Left renal cortex interstitium (tissue), 4 donors: ENCODE measurements around the gene BOLL. TPM values are rescaled to one million over a fixed set of nuclear protein-coding genes. Genes with fewer than 3 reads are reported as not detected.
"Not testable (repeated sequence)": the region's sequence is repeated elsewhere in the genome, so short reads cannot be mapped to it uniquely, and the experiment has no call there.

Experiments used
- DNase-seq, 4 donors: peaks; one replicate each; pipeline ENCODE4 v3.0.0-alpha.2; 2013; ENCODE audit warnings: low read depth in 4 of 4, low spot score in 2 of 4, missing footprints in 1 of 4
- polyA plus RNA-seq, 4 donors: library from polyadenylated mRNA; unstranded; fragments of 120-200 nt; gene quantifications; one replicate each; pipeline ENCODE4 v1.2.1, GENCODE V29; 2013; ENCODE audit not compliant: insufficient read length in 4 of 4

The BOLL gene
- polyA plus RNA-seq = under 1 TPM in 2 of 4 donors, not detected in 2; 0.05 to 0.18 TPM

- DNase-seq = no peak
These were observed at the start of gene BOLL for GRCh38 chr2:197784956-197785941. Gene BOLL (minus strand): TSS chr2:197785319. CDS start chr2:197781850, 3,469 bp downstream.

DNA sequence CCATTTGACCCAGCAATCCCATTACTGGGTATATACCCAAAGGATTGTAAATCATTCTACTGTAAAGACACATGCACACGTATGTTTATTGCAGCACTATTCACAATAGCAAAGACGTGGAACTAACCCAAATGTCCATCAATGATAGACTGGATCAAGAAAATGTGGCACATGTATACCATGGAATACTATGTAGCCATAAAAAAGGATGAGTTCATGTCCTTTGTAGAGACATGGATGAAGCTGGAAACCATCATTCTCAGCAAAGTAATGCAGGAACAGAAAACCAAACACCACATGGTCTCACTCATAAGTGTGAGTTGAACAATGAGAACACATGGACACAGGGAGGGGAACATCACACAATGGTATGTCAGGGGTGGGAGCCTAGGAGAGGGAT, 49.7 kb upstream of the BOLL start:
- not testable (repeated sequence) for DNase-seq

DNA sequence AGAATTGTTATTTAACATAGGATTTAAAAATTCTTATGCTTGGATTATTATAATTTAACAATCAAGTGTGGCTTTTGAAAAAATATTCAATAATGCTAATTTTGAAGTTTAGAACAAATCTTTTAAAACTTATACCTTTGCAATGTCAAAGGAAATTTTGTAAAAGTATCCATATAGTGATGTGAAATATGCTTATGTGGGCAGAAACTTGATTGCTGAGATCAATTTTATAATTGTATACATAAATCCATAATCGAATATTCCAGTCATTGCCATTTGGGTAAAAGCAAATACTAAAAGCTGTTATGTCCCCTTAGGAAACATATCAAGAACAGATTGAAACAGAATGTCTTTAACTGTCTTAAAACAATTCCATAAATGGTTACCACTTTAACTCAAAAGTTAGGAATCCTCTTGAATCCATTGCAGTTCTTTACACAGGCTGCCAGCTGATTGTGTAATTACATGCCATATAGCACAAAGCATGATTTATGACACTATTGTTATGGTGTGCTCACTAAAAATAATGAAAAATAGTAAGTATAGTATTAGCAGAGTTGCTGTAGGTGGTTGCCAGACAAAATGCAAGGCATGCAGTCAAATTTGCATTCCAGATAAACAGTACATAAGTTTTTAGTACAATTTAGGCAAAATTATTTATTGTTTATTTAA, 43.5 kb upstream of the BOLL start:
- DNase-seq = no peak

DNA sequence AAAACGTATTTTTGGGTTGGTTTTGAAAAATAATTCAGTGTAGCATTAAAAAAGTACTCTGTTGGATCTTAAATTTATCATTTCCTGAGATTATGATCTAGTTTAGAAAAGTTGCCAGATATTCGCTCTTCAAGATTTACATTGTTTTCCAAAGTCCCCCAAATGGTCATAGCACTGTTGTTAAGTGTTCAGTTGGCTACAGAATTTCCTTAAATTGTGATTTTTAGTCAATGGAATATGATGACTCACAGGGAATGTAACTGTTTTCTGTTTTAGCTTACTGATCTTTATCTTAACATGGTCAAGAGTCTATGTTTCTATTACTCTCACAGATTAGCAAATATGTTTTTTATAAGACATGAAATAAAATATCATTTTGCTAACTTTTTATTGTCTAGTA, 42.5 kb upstream of the BOLL start:
- no peak for DNase-seq

DNA sequence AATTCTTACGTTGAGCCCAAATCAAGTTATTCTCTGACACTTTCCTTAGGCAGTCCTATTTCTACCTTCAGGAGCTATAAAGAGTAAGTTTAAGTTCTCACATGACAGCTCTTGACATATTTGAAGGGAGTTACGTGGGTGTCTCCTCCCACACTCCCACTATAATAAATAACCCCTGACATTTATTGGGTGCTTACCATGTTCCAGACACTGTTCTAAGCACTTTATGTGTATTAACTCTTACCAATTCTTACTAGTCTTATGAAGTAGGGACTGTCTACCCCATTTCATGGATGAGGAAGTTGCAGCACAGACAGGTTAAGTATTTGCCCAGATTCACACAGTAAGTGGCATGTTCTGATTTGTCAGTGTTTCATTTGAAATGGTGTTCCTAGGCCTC, 37.2 kb upstream of the BOLL start:
- DNase-seq = no peak

DNA sequence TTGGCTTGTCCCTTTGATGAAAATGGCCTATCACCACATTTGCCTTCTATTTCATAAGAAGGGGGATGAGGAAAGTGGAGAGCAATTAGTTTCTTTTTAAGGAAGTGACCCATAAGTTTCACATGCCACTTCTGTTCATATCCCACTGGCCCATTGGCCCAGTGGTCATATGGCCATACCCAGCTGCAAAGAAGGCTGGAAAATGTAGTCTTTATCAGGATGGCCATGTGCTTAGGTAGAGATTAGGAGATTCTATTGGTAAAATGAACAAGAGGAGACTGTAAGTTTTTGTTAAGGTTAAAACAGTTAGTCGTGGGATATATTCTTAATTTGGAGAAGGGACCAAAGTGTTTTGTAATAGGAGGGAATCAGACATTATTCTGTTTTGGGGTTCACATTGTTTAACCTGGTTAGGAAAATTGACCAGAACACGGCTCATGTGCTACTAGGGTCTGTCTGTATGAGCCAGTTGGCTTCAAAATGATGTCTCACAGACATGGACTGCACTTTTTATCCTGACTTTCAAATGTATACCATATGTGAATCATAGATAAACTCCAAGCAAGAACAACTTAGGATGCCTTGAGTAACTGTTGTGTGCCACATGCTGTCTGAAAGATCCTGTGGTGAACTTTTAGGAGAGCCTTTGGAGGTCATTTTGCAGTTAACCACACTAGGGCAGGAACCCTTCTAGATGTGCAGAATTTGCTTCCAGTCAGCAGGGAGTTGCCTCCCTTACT, 36.6 kb upstream of the BOLL start:
- DNase-seq = no peak

DNA sequence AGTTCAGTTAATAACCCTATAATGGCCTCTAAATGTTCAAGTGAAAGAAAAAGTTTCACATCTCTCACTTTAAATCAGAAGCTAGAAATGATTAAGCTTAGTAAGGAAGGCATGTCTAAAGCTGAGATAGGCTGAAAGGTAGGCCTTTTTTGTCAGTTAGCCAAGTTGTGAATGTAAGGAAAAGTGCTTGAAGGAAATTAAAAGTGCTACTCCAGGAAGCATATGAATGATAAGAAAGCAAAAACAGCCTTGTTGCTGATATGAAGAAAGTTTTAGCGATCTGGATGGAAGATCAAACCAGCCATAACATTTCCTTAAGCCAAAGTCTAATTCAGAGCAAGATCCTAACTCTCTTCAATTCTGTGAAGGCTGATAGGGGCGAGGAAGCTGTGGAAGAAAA, 29.4 kb upstream of the BOLL start:
- no peak for DNase-seq

DNA sequence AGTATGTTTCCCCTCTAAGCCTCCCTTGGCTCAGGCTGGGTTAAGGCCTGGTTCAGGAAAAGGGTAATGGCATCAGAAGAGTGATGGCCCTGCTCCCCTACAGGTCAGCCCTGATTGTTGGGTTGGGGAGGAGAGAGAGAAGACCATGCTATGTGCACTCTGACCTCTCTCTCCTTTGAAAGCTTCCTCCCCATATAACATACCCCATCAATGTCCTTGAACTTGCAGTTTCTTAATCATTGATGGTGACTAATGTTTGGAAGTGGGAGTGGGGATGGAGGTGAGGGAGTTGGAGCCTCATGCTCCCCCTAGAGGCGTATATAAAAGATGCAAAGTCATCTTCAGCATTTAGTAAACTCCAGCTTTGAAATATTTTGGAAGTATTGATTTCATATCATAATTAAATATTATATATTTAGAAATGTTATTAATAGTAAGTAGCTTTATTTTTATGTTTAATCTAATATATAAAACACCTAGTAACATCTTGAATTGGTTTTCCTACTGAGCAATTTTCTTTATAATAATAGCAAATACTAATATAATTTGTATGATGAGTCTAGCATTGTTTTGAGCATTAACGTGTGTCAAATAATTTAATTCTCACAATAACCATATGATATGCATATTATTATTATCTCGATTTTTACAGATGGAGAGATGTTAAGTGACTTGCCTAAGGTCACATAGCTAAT, 28.1 kb upstream of the BOLL start:
- DNase-seq = no peak

DNA sequence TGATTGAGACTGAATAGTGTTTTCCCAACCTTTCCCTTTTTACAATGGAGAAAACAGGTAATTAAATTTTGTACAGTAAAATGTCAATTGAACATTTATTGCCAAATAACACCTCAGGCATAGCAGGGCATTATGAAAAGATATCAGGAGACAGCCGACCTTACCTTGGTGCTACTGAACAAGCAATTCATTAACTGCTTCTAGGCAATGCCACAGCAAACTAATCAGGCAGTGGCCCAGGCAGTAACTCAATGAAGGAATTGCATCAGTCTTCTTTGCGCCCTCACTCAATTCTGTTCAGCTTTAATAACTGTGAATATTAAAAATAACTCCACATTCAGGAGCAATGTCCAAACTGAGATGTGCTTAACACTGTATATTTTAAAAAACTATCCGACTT, 25.4 kb upstream of the BOLL start:
- DNase-seq = no peak

DNA sequence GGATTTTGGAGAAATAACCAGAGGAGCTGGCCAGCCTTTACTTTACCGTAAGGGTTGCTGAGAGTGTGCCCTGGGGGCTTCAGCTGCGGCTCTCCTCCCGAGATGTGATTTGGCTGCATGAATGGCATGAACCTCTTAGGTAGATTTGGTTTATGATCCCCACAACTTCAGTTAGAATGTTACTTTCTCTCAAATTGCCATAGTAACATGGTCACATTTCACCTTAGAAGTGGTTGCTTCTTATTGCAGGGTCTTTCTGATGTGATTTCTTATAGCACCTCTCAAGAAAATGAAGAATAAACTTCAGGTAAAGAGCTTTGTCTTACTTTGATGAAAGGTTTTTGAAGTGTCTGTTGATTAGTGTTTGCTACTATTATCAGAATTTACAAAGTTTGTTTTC, 24.9 kb upstream of the BOLL start:
- no peak for DNase-seq

DNA sequence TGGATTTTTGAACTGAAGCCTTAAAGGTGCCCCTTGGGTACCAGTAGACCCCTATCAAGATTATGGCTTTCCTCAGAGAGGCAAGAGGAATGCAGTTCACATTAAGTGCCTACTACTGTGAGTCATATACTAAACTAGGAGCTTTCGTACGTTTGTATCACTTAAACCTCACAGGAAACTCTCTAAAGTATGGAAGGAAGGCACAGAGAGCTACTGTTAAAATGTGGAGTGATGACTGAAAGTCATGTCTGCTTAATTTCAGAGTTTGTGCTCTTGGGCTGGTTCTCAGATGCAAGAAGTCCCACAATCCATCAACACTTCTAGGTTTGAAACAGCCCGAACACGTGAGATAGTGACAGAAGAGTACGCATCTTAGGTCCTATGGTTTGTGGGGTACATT, 23.9 kb upstream of the BOLL start:
- DNase-seq = no peak

DNA sequence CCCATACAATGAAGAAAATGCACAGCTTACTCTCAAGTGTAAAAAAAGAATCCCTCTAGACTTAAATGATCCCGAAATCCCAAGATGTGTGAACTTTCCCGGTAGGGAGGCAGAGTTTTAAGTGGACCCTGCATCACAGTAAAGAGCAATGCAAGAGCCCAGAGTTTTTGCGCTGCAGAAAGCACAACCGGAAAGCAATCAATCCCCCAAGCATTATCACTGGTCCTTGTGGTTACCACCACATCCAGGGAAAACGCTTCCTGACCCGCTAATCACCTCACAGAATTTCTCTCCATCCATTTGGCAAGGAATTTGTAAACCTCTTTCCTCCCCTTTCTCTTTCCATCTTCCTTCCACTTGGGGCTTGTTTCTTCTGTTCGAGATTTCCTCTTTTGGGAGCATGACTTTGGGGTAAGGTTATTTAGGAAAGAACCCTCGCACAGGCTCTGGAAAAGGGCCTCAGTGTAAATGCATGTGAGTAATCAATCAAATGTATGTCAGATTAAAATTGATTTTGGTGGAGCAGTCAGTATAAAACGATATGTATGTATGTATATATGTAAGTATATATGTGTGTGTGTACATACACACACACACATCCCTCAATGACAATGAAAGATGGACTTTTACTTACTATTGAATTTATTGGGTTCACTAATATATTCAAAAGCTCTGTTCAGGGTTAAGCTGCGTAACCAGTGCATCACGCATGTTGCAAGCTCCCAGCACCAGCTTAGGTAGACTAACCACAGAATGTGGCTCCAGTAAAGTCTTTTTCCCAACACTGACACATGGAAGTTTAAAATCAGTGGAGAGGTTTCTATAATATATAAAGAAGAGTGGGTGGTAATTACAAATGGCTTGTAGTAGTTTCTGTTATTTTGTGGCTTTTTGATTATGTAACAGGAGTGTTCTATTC, 20.9 kb upstream of the BOLL start:
- DNase-seq = no peak

- DNase-seq = no peak
These were observed 19.9 kb upstream of the BOLL start for GRCh38 chr2:197804758-197805714.

GRCh38 chr2:197804049-197804757, 19.1 kb upstream of the BOLL start, which contains the start of gene PLCL1:
Gene PLCL1 (plus strand): TSS chr2:197804593.
- DNase-seq = peak in 3 of 4 donors; percentile 61 to 85 (median 79)

DNA sequence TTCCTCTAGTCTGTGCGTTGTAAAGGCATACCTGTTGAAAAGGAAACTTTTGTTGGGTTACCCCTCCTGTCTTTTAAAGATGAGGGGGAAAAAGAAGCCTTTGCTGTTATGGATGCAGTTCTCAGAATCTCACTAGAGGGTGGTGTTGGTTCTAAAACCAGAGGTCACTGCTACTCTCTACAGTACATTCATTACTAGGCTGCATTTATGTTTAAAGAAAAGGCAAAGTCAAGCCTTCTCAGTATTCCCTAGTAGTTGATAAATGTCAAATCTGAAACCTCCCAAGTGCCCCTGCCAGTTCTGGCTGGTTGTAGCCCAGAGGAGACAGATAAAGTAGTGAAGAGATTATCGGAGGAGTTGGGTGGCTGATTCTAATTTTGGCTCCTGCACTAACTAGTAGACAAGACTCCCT, 17.9 kb upstream of the BOLL start:
- peak in 1 of 4 donors; percentile 58 for DNase-seq

GRCh38 chr2:197801033-197801432, 15.9 kb upstream of the BOLL start:
- no peak for DNase-seq

GRCh38 chr2:197800091-197800490, 15.0 kb upstream of the BOLL start:
- DNase-seq = no peak
